Gastrocnemius medialis (tissue), 4 donors: ENCODE data around the gene RAVER2. TPM values are rescaled to one million over a fixed set of nuclear protein-coding genes. Genes with fewer than 3 reads are reported as not detected.

ENCODE experiments used
- ATAC-seq, 2 donors: fragments of 150-250 bp; one replicate each; pipeline ENCODE4 v1.9.1; 2016
- DNase-seq, 2 donors: peaks; one replicate each; pipeline ENCODE4 v3.0.0-alpha.2; 2019
- H3K27ac ChIP-seq, 4 donors: fragments of 200-600 bp; sonication (generic); 1 replicate in 1 of 4; 2 replicates in 3 of 4; pipeline ENCODE4 v1.5.1; 2016 to 2018; ENCODE audit warnings: mild to moderate bottlenecking in 2 of 4, moderate library complexity in 1 of 4
- H3K27me3 ChIP-seq, 3 donors: fragments of 200-600 bp; sonication (generic) in 2 of 3; 1 replicate in 1 of 3; 2 replicates in 2 of 3; pipeline versions ENCODE4 v1.5.1 to v1.6.0; 2016 to 2019; ENCODE audit warnings: mild to moderate bottlenecking in 1 of 3, moderate library complexity in 1 of 3
- H3K36me3 ChIP-seq, 2 donors: fragments of 200-600 bp; sonication (generic) in 1 of 2; one replicate each; pipeline ENCODE4 v1.5.1; 2017 to 2018
- H3K4me1 ChIP-seq, 2 donors: fragments of 200-600 bp; sonication (generic) in 1 of 2; one replicate each; pipeline ENCODE4 v1.5.1; 2016 to 2017; ENCODE audit warnings: mild to moderate bottlenecking in 2 of 2
- H3K4me3 ChIP-seq, 4 donors: fragments of 200-600 bp; sonication (generic) in 3 of 4; 1 replicate in 1 of 4; 2 replicates in 3 of 4; pipeline ENCODE4 v1.5.1; 2016 to 2019; ENCODE audit warnings: mild to moderate bottlenecking in 2 of 4
- H3K9me3 ChIP-seq, 3 donors: fragments of 200-600 bp; sonication (generic) in 2 of 3; 1 replicate in 1 of 3; 2 replicates in 2 of 3; pipeline ENCODE4 v1.5.1; 2016 to 2019
- CTCF ChIP-seq, 5 experiments: fragments of 450-650 bp in 3 of 5; fragments of 200-600 bp in 2 of 5; sonication (generic) in 2 of 5; IDR thresholded peaks in 4 of 5; conservative IDR thresholded peaks in 1 of 5; 1 replicate in 4 of 5; 2 replicates in 1 of 5; pipeline ENCODE4 v1.5.1; 2016 to 2019; ENCODE audit warnings: antibody characterized with exemption in 5 of 5, mild to moderate bottlenecking in 3 of 5, moderate library complexity in 3 of 5
- POLR2A ChIP-seq, 2 donors: fragments of 450-650 bp; IDR thresholded peaks; one replicate each; pipeline ENCODE4 v1.6.1; 2017; ENCODE audit warnings: antibody characterized with exemption in 2 of 2, mild to moderate bottlenecking in 2 of 2, moderate library complexity in 2 of 2
- in situ Hi-C, 4 donors: fragments of 200-750 bp; cut with MboI; loops; one replicate each; pipeline versions ENCODE4 v1.15.0 to v1.8.0; 2017; ENCODE audit warnings: low sequenced_read_pairs in 4 of 4
- intact Hi-C: fragments of 100-400 bp; cut with DNase I; formaldehyde crosslinking; loops from one replicate; pipeline ENCODE4 v1.15.1; 2023; ENCODE audit warnings: low total_unique reads
- total RNA-seq, 4 donors: library from RNA; depleted of rRNA; stranded (reverse); fragments of >200 nt; gene quantifications; one replicate each; pipeline versions ENCODE4 v1.1.0 to v1.2.3, GENCODE V29; 2016

RAVER2 gene, protein sequence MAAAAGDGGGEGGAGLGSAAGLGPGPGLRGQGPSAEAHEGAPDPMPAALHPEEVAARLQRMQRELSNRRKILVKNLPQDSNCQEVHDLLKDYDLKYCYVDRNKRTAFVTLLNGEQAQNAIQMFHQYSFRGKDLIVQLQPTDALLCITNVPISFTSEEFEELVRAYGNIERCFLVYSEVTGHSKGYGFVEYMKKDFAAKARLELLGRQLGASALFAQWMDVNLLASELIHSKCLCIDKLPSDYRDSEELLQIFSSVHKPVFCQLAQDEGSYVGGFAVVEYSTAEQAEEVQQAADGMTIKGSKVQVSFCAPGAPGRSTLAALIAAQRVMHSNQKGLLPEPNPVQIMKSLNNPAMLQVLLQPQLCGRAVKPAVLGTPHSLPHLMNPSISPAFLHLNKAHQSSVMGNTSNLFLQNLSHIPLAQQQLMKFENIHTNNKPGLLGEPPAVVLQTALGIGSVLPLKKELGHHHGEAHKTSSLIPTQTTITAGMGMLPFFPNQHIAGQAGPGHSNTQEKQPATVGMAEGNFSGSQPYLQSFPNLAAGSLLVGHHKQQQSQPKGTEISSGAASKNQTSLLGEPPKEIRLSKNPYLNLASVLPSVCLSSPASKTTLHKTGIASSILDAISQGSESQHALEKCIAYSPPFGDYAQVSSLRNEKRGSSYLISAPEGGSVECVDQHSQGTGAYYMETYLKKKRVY
- 1 to 10 TPM; 8.4 to 9.4 (median 9.1) TPM for total RNA-seq

DNA sequence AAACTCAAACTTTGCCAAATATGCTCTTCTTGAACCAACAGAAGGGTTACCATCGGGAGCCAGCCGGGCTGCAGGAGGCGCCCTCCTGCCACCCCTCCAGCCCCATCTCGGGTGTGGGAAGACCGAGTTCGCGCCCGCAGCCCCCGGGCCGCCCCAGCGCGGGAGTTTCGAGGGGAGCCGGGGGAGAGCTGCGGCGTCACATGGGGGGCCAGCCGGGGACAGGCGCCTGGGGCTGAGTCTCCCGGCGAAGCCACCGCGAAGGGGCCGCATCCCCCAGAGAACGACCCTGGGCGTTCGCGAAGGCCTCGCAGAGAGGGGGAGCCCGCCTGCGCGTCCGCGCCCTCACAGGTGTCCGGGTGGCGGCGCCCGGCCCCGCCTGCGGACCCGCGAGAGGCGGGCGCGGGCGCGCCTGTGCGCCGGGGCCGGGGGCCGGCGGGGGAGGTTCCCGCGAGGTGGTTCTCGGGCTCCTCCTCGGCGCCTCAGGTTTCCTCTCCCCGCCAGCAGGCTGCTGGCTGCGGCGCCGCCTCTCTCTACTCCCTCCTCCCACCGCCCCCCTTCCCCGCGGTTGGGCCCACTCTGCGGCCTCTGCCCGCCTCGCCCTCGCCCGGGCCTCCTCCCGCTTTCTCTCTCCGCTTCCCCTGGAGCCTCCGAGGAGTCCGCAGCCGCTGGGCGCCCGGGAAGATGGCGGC lies at the start of gene RAVER2:
RAVER2 (plus strand) TSS at position 584 of the 689 bp plus-strand sequence; CDS start at position 682, 98 bp downstream.
- intact Hi-C loops: loop anchor here (2.0 to 5.0 kb wide), 3 partner anchors 62 to 323 kb away; no protein-coding TSS in a partner anchor
- in situ Hi-C loops: no loop called here

GRCh38 chr1:64696879-64697278 lies 48.0 kb upstream of the RAVER2 start:
- Histone ChIP-seq H3K27me3 (no peaks in the 10 kb centered on the region), H3K4me1 (no peaks in the 10 kb centered on the region), H3K36me3 (no peaks in the 10 kb centered on the region), H3K4me3 (no peak overlapping the region), H3K27ac (no peak overlapping the region), H3K9me3 (no peaks in the 10 kb centered on the region)
- in situ Hi-C loops (loop anchor here in 3 of 4 donors (10.0 to 25.0 kb wide), 3 partner anchors 118 to 435 kb away; no protein-coding TSS in a partner anchor), intact Hi-C loops (no loop called here)
- TF ChIP-seq CTCF (IDR thresholded peaks at IDR 0.05 in 4 of 5, conservative IDR thresholded peaks at IDR 0.05 in 1 of 5) (no peak), POLR2A (IDR thresholded peaks at IDR 0.05) (no peak)
- ATAC-seq (no peak), DNase-seq (no peak)

More for the DNA sequence above, at the start of gene RAVER2:
- Histone ChIP-seq H3K27ac (peak within 1 kb of the TSS; percentile 82 to 89 (median 82)), H3K9me3 (no peaks in the 10 kb centered on the region), H3K27me3 (no peaks in the 10 kb centered on the region), H3K4me1 (peaks cover 10 to 40% of the 10 kb centered on the region in 2 donors), H3K4me3 (peak within 1 kb of the TSS; percentile 80 to 86 (median 83)), H3K36me3 (no peaks in the 10 kb centered on the region)
- peak; percentile 35 to 50 for DNase-seq
- peak; percentile 67 to 68 for ATAC-seq
- TF ChIP-seq CTCF (IDR thresholded peaks at IDR 0.05 in 4 of 5, conservative IDR thresholded peaks at IDR 0.05 in 1 of 5) (peak; percentile 19 to 55 (median 39)), POLR2A (IDR thresholded peaks at IDR 0.05) (peak; percentile 16 to 32)

- DNase-seq (no peak), ATAC-seq (no peak)
- Histone ChIP-seq H3K9me3 (no peaks in the 10 kb centered on the region), H3K27ac (no peak overlapping the region), H3K36me3 (no peaks in the 10 kb centered on the region), H3K4me1 (no peaks in the 10 kb centered on the region), H3K27me3 (no peaks in the 10 kb centered on the region), H3K4me3 (no peak overlapping the region)
- TF ChIP-seq CTCF (IDR thresholded peaks at IDR 0.05 in 4 of 5, conservative IDR thresholded peaks at IDR 0.05 in 1 of 5): no peak
- in situ Hi-C loops: loop anchor here in 3 of 4 donors (10.0 to 25.0 kb wide), 3 partner anchors 115 to 437 kb away; no protein-coding TSS in a partner anchor
- intact Hi-C loops: no loop called here
Observed at GRCh38 chr1:64699327-64699726, 45.5 kb upstream of the RAVER2 start.

DNA sequence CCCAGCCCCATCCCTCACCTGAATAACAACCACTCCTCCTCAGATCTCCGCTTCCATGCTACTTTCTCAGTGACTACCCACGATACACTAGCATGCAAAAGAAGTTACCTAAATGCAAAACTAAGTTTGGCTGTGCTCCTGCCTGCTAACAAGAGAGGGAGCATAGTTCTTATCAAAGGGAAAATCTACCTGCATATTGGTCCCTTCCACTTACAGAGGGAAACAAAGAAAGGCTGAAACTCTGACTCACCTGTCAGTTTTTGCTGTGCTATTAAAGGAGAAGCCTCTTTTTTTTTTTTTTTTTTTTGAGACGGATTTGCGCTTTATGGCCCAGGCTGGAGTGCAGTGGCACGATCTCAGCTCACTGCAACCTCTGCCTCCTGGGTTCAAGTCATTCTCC lies 43.8 kb upstream of the RAVER2 start:
- Histone ChIP-seq H3K27me3 (no peaks in the 10 kb centered on the region), H3K27ac (no peak overlapping the region), H3K4me1 (no peaks in the 10 kb centered on the region), H3K4me3 (no peak overlapping the region), H3K9me3 (no peaks in the 10 kb centered on the region), H3K36me3 (no peaks in the 10 kb centered on the region)
- intact Hi-C loops: no loop called here
- TF ChIP-seq POLR2A (IDR thresholded peaks at IDR 0.05) (no peak), CTCF (IDR thresholded peaks at IDR 0.05 in 4 of 5, conservative IDR thresholded peaks at IDR 0.05 in 1 of 5) (no peak)
- DNase-seq (no peak), ATAC-seq (no peak)
- in situ Hi-C loops: no loop called here
